Neural progenitor cell (in vitro differentiated cells): ENCODE results near the gene CAVIN2. TPM values are rescaled to one million over a fixed set of nuclear protein-coding genes. Genes with fewer than 3 reads are reported as not detected.
"Not testable (repeated sequence)": the region's sequence is repeated elsewhere in the genome, so short reads cannot be mapped to it uniquely, and the experiment has no call there.

ENCODE experiments used
- DNase-seq: peaks from one replicate; pipeline ENCODE4 v3.0.0-alpha.2; 2016; ENCODE audit warnings: low spot score
- H2AFZ ChIP-seq: fragments of 200-600 bp; sonication (generic); replicated peaks from 2 replicates; pipeline ENCODE4 v1.6.1; 2016; ENCODE audit warnings: antibody characterized with exemption
- H3F3A ChIP-seq: fragments of 200-600 bp; sonication (generic); 2 replicates; pipeline ENCODE4 v1.6.1; 2016; ENCODE audit warnings: antibody characterized with exemption, low read depth
- H3K27ac ChIP-seq: fragments of 200-600 bp; sonication (generic); 2 replicates; pipeline ENCODE4 v1.5.1; 2016; ENCODE audit warnings: mild to moderate bottlenecking
- H3K27me3 ChIP-seq: fragments of 200-600 bp; sonication (generic); 2 replicates; pipeline ENCODE4 v1.6.1; 2016; ENCODE audit warnings: mild to moderate bottlenecking, moderate library complexity
- H3K36me3 ChIP-seq: fragments of 200-600 bp; sonication (generic); 2 replicates; pipeline ENCODE4 v1.5.1; 2016
- H3K4me1 ChIP-seq: fragments of 200-600 bp; sonication (generic); 2 replicates; pipeline ENCODE4 v1.6.1; 2016; ENCODE audit warnings: mixed run types
- H3K4me2 ChIP-seq: fragments of 200-600 bp; sonication (generic); 2 replicates; pipeline ENCODE4 v1.6.1; 2016
- H3K4me3 ChIP-seq: fragments of 200-600 bp; sonication (generic); 2 replicates; pipeline ENCODE4 v1.5.1; 2016
- H3K79me2 ChIP-seq: fragments of 200-600 bp; sonication (generic); 2 replicates; pipeline ENCODE4 v1.6.1; 2016; ENCODE audit warnings: low read depth
- H3K9ac ChIP-seq: fragments of 200-600 bp; sonication (generic); 2 replicates; pipeline ENCODE4 v1.6.1; 2016
- H3K9me3 ChIP-seq: fragments of 200-600 bp; sonication (generic); 2 replicates; pipeline ENCODE4 v1.5.1; 2016; ENCODE audit warnings: low read depth
- H4K20me1 ChIP-seq: fragments of 200-600 bp; sonication (generic); 2 replicates; pipeline ENCODE4 v1.6.1; 2016; ENCODE audit warnings: low read depth
- H3K27ac Mint-ChIP-seq: 3 replicates; pipeline ENCODE4 v1.8.0; 2021; ENCODE audit warnings: mixed read lengths
- H3K27me3 Mint-ChIP-seq: 2 replicates; pipeline ENCODE4 v1.8.0; 2022; ENCODE audit warnings: low read depth, mild to moderate bottlenecking, inconsistent platforms, moderate library complexity, mixed read lengths; ENCODE audit not compliant: insufficient read depth
- H3K36me3 Mint-ChIP-seq: 3 replicates; pipeline ENCODE4 v1.8.0; 2021; ENCODE audit warnings: mixed read lengths
- H3K4me1 Mint-ChIP-seq: 3 replicates; pipeline ENCODE4 v1.8.0; 2021; ENCODE audit warnings: mixed read lengths
- H3K4me3 Mint-ChIP-seq: 3 replicates; pipeline ENCODE4 v1.8.0; 2021; ENCODE audit warnings: mild to moderate bottlenecking, moderate library complexity, mixed read lengths
- H3K9me3 Mint-ChIP-seq: 3 replicates; pipeline ENCODE4 v1.8.0; 2020; ENCODE audit warnings: mixed read lengths
- EZH2 ChIP-seq: fragments of 200-600 bp; sonication (generic); IDR thresholded peaks from 2 replicates; pipeline ENCODE4 v1.6.1; 2017; ENCODE audit warnings: antibody characterized with exemption, mild to moderate bottlenecking, moderate library complexity
- EZH2phosphoT487 ChIP-seq: fragments of 200-600 bp; sonication (generic); IDR thresholded peaks from 2 replicates; pipeline ENCODE4 v1.6.1; 2017; ENCODE audit warnings: antibody characterized with exemption
- total RNA-seq: library from RNA; depleted of rRNA; stranded (reverse); fragments of >200 nt; gene quantifications from 2 replicates; pipeline ENCODE4 v1.2.3, GENCODE V29; 2015; ENCODE audit warnings: low replicate concordance
- TF ChIP-seq, protein P1 (sequence below): fragments of 200-600 bp; sonication (generic); IDR thresholded peaks from 2 replicates; pipeline ENCODE4 v1.5.1; 2017; ENCODE audit warnings: antibody characterized with exemption, mild to moderate bottlenecking

CAVIN2 gene
- total RNA-seq, 1 donor from 2014 or later: not detected

DNA sequence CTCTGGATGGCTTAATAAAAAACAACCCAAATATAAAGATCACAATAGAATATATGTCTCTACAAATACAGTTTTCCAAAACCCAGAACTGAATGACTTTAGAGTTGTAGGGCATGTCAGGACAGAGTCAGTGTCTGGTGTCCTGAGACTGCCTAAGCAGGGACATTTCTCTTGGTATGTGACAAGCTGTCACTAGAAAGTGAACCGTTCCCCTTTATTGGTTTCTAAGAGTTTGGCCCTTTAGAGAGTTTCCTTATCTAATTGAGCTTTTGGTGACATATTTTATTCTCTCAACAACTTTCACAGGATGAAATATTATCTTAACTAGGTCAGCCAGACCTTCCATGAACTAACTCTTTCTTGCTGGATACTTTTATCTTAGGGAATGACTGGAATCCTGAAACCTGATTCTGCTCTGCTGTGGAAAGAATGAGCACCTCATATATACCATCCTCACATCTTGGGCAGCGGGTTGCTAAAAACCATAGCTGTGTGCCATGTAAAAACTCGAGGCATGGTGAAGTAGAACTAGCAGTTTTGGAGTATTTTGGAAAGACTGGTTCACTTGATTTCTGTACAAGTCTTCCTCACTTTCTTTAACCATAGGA, 54.8 kb downstream of the CAVIN2 start:
- no peak overlapping the region for H3K27ac ChIP-seq
- no peak overlapping the region for H3K9ac ChIP-seq
- H3F3A ChIP-seq: no peaks in the 10 kb centered on the region
- H4K20me1 ChIP-seq: no peaks in the 10 kb centered on the region
- H3K9me3 Mint-ChIP-seq: peaks cover 5% of the 10 kb centered on the region
- H3K4me3 ChIP-seq: no peak overlapping the region
- no peaks in the 10 kb centered on the region for H3K36me3 Mint-ChIP-seq
- no peaks in the 10 kb centered on the region for H3K36me3 ChIP-seq
- no peaks in the 10 kb centered on the region for H3K9me3 ChIP-seq
- H3K4me1 Mint-ChIP-seq: peaks cover 10% of the 10 kb centered on the region
- TF ChIP-seq, protein P1, sequence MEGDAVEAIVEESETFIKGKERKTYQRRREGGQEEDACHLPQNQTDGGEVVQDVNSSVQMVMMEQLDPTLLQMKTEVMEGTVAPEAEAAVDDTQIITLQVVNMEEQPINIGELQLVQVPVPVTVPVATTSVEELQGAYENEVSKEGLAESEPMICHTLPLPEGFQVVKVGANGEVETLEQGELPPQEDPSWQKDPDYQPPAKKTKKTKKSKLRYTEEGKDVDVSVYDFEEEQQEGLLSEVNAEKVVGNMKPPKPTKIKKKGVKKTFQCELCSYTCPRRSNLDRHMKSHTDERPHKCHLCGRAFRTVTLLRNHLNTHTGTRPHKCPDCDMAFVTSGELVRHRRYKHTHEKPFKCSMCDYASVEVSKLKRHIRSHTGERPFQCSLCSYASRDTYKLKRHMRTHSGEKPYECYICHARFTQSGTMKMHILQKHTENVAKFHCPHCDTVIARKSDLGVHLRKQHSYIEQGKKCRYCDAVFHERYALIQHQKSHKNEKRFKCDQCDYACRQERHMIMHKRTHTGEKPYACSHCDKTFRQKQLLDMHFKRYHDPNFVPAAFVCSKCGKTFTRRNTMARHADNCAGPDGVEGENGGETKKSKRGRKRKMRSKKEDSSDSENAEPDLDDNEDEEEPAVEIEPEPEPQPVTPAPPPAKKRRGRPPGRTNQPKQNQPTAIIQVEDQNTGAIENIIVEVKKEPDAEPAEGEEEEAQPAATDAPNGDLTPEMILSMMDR: no peak
- no peak for TF ChIP-seq EZH2
- no peak for TF ChIP-seq EZH2phosphoT487
- H3K4me1 ChIP-seq: peaks cover 16% of the 10 kb centered on the region
- H3K4me3 Mint-ChIP-seq: no peak overlapping the region
- H3K27ac Mint-ChIP-seq: no peak overlapping the region
- H3K27me3 Mint-ChIP-seq: no peaks in the 10 kb centered on the region
- DNase-seq: no peak
- no peak overlapping the region for H3K4me2 ChIP-seq
- no peak overlapping the region for H2AFZ ChIP-seq
- H3K79me2 ChIP-seq: no peaks in the 10 kb centered on the region
- no peaks in the 10 kb centered on the region for H3K27me3 ChIP-seq

- Histone ChIP-seq H3K9ac (no peak overlapping the region), H3K9me3 (no peaks in the 10 kb centered on the region), H3K79me2 (no peaks in the 10 kb centered on the region), H3K4me2 (no peak overlapping the region), H3K36me3 (no peaks in the 10 kb centered on the region), H3K27me3 (no peaks in the 10 kb centered on the region), H4K20me1 (no peaks in the 10 kb centered on the region), H3K4me3 (no peak overlapping the region), H3K4me1 (peaks cover 16% of the 10 kb centered on the region), H3K27ac (no peak overlapping the region), H3F3A (no peaks in the 10 kb centered on the region), H2AFZ (no peak overlapping the region)
- Mint-ChIP-seq H3K4me3 (no peak overlapping the region), H3K9me3 (peaks cover 5% of the 10 kb centered on the region), H3K27me3 (no peaks in the 10 kb centered on the region), H3K4me1 (peaks cover 10% of the 10 kb centered on the region), H3K27ac (no peak overlapping the region), H3K36me3 (no peaks in the 10 kb centered on the region)
- no peak for DNase-seq
- no peak for TF ChIP-seq EZH2
These were observed 56.2 kb downstream of the CAVIN2 start for GRCh38 chr2:191790737-191791136.

GRCh38 chr2:191789796-191790195, 57.1 kb downstream of the CAVIN2 start:
- Mint-ChIP-seq H3K9me3 (peaks cover 5% of the 10 kb centered on the region), H3K36me3 (no peaks in the 10 kb centered on the region), H3K27ac (no peak overlapping the region), H3K4me3 (no peak overlapping the region), H3K4me1 (peaks cover 10% of the 10 kb centered on the region), H3K27me3 (no peaks in the 10 kb centered on the region)
- no peak overlapping the region for H3K4me3 ChIP-seq
- H3F3A ChIP-seq: no peaks in the 10 kb centered on the region
- no peaks in the 10 kb centered on the region for H3K79me2 ChIP-seq
- no peak overlapping the region for H3K4me2 ChIP-seq
- no peaks in the 10 kb centered on the region for H3K9me3 ChIP-seq
- no peaks in the 10 kb centered on the region for H3K36me3 ChIP-seq
- H4K20me1 ChIP-seq: no peaks in the 10 kb centered on the region
- peaks cover 16% of the 10 kb centered on the region for H3K4me1 ChIP-seq
- no peak for DNase-seq
- no peak overlapping the region for H3K9ac ChIP-seq
- no peak overlapping the region for H3K27ac ChIP-seq
- H3K27me3 ChIP-seq: no peaks in the 10 kb centered on the region
- TF ChIP-seq EZH2phosphoT487: no peak
- TF ChIP-seq, protein P1: no peak
- TF ChIP-seq EZH2: no peak
- no peak overlapping the region for H2AFZ ChIP-seq

DNA sequence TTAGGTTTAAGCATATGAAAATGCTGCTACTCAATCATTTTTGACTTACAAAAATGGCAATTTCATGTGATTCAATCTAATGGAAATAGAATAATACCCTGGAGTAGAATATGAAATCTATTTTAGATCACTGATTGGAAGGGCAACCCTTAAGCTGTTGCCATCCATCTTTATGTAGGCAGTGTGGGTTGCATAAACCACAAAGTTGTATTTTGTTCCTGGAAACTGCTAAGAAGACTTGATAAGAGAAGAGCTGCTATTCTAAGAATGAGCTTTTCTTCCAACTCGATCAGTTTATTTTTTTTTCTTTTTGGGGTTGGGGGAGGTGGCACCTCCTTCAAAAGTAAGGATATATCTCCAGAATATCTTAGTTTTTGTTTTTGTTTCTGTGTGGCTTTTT, 60.2 kb downstream of the CAVIN2 start:
- no peaks in the 10 kb centered on the region for H3K27me3 ChIP-seq
- Mint-ChIP-seq H3K4me3 (no peak overlapping the region), H3K9me3 (no peaks in the 10 kb centered on the region), H3K27ac (no peak overlapping the region), H3K4me1 (peaks cover 10% of the 10 kb centered on the region), H3K27me3 (peaks cover 5% of the 10 kb centered on the region), H3K36me3 (no peaks in the 10 kb centered on the region)
- H3F3A ChIP-seq: no peaks in the 10 kb centered on the region
- H3K36me3 ChIP-seq: no peaks in the 10 kb centered on the region
- H3K4me2 ChIP-seq: no peak overlapping the region
- H3K9ac ChIP-seq: no peak overlapping the region
- H4K20me1 ChIP-seq: no peaks in the 10 kb centered on the region
- H3K4me1 ChIP-seq: peaks cover 16% of the 10 kb centered on the region
- no peaks in the 10 kb centered on the region for H3K9me3 ChIP-seq
- TF ChIP-seq, protein P1: no peak
- no peak for TF ChIP-seq EZH2
- TF ChIP-seq EZH2phosphoT487: no peak
- no peaks in the 10 kb centered on the region for H3K79me2 ChIP-seq
- no peak for DNase-seq
- H2AFZ ChIP-seq: no peak overlapping the region
- H3K4me3 ChIP-seq: no peak overlapping the region
- H3K27ac ChIP-seq: no peak overlapping the region

- peaks cover 10% of the 10 kb centered on the region for H3K4me1 Mint-ChIP-seq
- not testable (repeated sequence) for H3K4me2 ChIP-seq, H3K27ac Mint-ChIP-seq, H3K36me3 Mint-ChIP-seq, H2AFZ ChIP-seq, H3K4me3 ChIP-seq, DNase-seq, H3K27me3 ChIP-seq, H3K9ac ChIP-seq, H3K27ac ChIP-seq, H3F3A ChIP-seq, H4K20me1 ChIP-seq, H3K79me2 ChIP-seq, H3K9me3 ChIP-seq, H3K9me3 Mint-ChIP-seq, H3K4me3 Mint-ChIP-seq, H3K36me3 ChIP-seq, H3K27me3 Mint-ChIP-seq
- peaks cover 16% of the 10 kb centered on the region for H3K4me1 ChIP-seq
These were observed 61.2 kb downstream of the CAVIN2 start for GRCh38 chr2:191785651-191786050.
